Epidermal melanocyte (primary cell): Measurements from ENCODE around the gene CIC.

Experiments used
- DNase-seq: peaks from one replicate; pipeline ENCODE4 v3.0.0; 2011; ENCODE audit warnings: low spot score; ENCODE audit not compliant: insufficient read length

Gene CIC

GRCh38 chr19:42244347-42245220 lies 24.5 kb upstream of the CIC start:
- DNase-seq, result peak; percentile 88

- no peak for DNase-seq
These were observed 23.8 kb upstream of the CIC start for GRCh38 chr19:42245231-42245630.

DNA sequence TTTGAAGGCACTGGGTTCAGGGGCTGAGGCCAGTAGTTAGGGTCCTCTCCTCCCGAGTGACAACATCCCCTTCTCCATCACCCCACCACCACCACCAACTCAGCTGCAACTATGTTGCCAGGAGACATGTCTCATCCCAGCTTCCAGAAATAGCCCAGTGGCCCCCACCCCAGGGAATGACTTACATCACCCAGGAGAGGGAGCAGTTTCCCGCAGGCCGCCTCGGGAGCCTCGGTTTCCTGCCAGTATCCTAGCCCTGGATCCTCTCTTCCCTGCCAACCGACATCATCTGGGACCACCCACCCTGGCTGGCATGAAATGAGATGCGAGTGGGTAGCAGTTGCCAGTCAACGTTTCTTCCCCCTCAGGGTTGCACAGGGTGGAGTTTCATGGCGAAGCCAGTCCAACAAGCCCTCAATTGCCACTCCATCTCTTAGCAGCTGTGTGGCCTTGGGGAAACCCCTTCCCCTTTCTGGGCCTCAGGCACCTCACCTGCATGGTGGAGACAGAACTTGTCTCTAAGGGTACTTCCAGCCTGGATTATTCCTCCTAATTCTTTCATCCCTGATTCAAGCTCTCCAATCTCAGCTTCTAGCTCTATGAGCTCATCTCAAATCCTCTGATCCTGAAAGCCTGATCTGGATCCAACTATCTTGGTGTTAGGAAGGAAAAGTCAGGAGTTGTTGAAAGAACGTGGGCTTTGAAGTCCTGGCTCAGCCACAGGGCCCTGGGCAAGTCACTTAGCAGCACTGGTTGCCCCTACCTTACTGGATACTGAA lies 22.7 kb upstream of the CIC start:
- peak; percentile 88 for DNase-seq

GRCh38 chr19:42246922-42247639 lies 22.0 kb upstream of the CIC start:
- DNase-seq, result peak; percentile 42

GRCh38 chr19:42247640-42248199 lies 21.3 kb upstream of the CIC start:
- DNase-seq, result no peak

DNA sequence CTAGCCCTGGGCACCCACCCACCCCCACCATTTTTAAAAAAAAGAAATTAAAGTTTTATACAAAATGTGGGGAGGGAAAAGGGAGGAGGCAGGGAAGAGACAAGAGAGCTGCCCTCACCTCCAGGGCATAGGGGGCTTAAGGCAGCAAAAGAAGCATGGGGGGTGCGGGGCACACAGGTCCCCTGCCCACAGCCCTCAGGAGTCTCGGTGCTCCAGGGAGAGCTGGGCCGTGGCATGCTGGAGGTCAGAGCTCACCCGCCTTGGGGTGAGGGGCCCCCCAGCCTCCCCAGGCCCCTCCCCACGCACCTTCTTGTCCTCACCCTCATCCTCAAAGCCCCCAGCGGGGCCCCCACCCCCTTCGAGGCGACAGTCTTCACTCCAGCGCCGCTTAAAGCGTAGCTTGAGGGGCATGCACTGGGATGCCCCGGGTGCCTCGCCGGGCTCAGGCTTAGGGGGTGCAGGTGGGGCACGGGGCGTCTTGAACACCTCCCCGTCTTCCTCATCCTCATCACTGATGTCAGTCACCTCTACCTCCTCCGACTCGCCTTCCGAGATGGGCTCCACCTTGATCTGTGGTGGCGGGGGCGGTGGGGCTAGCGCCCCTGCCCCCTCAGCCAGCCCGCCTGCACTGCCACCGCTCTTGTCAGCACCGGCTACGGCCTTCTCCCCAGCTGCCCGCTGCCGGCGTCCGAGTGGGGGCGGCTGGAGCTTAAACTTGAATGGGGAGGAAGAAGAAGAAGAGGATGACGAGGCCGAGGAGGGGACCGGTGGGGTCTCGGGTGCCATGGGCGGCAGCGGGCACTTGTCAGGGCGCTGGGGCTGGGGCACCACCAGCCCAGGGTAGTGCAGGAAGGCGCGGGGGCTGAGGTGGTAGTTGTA lies 20.5 kb upstream of the CIC start:
- no peak for DNase-seq

- DNase-seq, result no peak
These were observed 19.8 kb upstream of the CIC start for GRCh38 chr19:42249149-42249750.

- DNase-seq, result no peak
These were observed 19.3 kb upstream of the CIC start for GRCh38 chr19:42249769-42250168.

- no peak for DNase-seq
These were observed 18.8 kb upstream of the CIC start for GRCh38 chr19:42250183-42250665.

- peak; percentile 58 for DNase-seq
These were observed 18.2 kb upstream of the CIC start for GRCh38 chr19:42250666-42251531.

DNA sequence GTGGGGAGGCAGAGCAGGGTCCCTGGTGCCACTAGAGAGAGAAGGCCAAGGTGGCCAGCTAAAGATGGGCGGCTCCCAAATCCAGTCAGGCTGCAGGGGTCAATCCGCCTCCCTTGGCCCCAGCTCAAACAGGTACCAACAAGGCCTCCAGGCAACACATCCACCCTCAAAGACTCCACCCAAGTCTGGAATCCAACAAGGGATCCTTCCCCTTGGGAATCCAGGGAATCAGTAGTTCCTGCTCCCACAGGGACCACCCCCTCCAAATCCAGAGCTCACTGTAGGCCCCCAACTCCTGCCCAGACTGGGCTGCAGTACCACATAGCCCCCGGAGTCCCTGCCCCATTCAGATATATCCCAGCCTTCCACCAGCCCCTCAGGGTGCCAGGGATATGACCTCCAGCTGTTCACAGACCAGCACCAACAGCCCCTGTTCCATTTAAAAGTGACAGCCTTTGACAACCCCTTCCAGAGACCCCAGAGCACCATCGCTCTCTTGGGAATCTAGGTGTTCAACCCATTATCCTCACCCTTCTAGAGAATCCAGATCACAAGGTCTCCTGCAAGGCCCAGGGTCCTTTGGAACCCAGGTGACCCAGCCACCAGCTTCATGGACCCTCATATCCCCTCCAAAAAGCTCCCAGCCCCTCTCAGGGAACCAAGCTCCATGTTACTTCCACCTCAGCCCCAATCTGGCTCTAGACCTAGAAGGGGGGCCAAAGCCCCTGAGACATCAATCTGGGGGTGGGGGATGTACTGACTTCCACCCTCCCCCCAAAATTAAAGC lies 17.3 kb upstream of the CIC start:
- DNase-seq, result no peak

DNA sequence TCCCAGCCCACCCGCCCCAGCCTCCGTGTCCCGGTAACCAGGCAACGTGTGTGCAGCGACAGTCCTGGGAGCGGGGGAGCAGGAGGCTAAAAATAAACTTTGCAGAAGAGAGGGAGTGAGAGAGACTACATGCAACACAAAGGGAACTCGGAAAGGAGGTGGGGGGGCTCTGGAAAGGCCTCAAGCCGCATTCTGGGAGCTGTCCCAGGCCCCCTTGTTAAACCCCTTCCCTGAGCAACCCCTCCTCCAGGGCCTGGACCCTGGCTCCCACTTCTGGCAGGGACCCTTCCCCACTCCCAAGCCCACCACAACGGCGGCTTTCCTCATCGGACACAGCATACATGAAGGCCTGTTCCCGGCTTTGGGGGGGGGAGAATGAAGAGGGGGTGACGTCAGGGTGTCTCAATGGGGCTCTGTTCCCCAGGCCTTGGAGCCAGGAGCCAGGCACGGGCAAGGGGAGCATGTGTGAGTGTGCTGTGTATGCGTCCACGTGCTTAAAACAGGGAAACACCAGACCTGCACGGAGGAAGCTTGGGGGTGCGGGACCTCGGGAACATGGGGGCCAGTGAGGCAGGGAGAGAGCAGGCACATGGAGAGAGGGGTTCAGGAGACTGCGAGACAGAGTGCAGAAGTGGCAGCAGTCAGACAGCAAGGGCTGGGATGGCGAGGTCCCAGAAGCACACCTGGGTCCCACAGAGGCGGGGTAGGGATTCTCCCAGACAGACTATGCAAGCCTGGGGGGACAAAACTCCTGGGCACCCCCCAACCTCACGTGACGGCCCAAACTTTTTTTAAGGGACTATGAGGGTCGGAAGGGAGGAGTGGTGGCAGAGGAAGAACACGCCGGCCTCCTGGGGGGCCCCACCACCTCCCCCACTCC lies 16.4 kb upstream of the CIC start:
- peak; percentile 84 for DNase-seq

- DNase-seq, result peak; percentile 49
These were observed 15.6 kb upstream of the CIC start for GRCh38 chr19:42253245-42254088.

- peak; percentile 50 for DNase-seq
These were observed 14.8 kb upstream of the CIC start for GRCh38 chr19:42254089-42254849.
